Aorta (tissue), 5 donors: ENCODE measurements around the gene SMARCC2. TPM values are rescaled to one million over a fixed set of nuclear protein-coding genes. Genes with fewer than 3 reads are reported as not detected.

Experiments
- ATAC-seq: fragments of 200-7000 bp; cut with Tn5 transposase; one replicate; pipeline ENCODE4 v1.9.1; 2022; ENCODE audit warnings: moderate library complexity; ENCODE audit not compliant: low FRiP score
- DNase-seq, 2 donors: peaks; one replicate each; pipeline ENCODE4 v3.0.0-alpha.2; 2020
- H3K27ac ChIP-seq, 2 donors: one replicate each; pipeline ENCODE4 v1.5.1; 2013; ENCODE audit warnings: low read length in 2 of 2, mild to moderate bottlenecking in 2 of 2, moderate library complexity in 2 of 2, control low read depth in 1 of 2, inconsistent platforms in 1 of 2, low read depth in 1 of 2
- H3K27me3 ChIP-seq, 2 donors: one replicate each; pipeline ENCODE4 v1.6.1; 2013; ENCODE audit warnings: control low read depth in 1 of 2, low read length in 1 of 2, mild to moderate bottlenecking in 1 of 2, moderate library complexity in 1 of 2; ENCODE audit not compliant: insufficient read depth in 2 of 2, control insufficient read depth in 1 of 2
- H3K36me3 ChIP-seq, 2 donors: one replicate each; pipeline ENCODE4 v1.6.1; 2013; ENCODE audit warnings: control low read depth in 1 of 2, low read length in 1 of 2, mild to moderate bottlenecking in 1 of 2; ENCODE audit not compliant: insufficient read depth in 2 of 2, control insufficient read depth in 1 of 2
- H3K4me1 ChIP-seq, 2 donors: one replicate each; pipeline ENCODE4 v1.6.1; 2013; ENCODE audit warnings: low read length in 2 of 2, control low read depth in 1 of 2, mild to moderate bottlenecking in 1 of 2, moderate library complexity in 1 of 2; ENCODE audit not compliant: insufficient read depth in 2 of 2, control insufficient read depth in 1 of 2
- H3K4me3 ChIP-seq, 2 donors: one replicate each; pipeline ENCODE4 v1.5.1; 2013; ENCODE audit warnings: low read length in 2 of 2, control low read depth in 1 of 2, mild to moderate bottlenecking in 1 of 2
- H3K9me3 ChIP-seq: one replicate; pipeline ENCODE4 v1.6.1; 2013; ENCODE audit warnings: mild to moderate bottlenecking, low read length; ENCODE audit not compliant: control insufficient read depth
- WGBS, 2 donors: extraction: QIAGEN DNeasy Blood & Tissue Kit; methylation state at CpG; one replicate each; pipeline ENCODE4 v1.1.7; 2013; 5-methylcytosine and 5-hydroxymethylcytosine counted together
- intact Hi-C, 2 donors: fragments of 100-400 bp; cut with DNase I; formaldehyde crosslinking; loops; one replicate each; pipeline versions ENCODE4 v1.14.2 to v1.15.0; 2022
- polyA plus RNA-seq, 2 donors: library from polyadenylated mRNA; stranded (reverse); fragments of 200-250 nt; gene quantifications; one replicate each; pipeline ENCODE4 v1.2.3, GENCODE V29; 2013
- total RNA-seq, 2 donors: library from RNA; stranded (reverse); fragmentation: NEBNext Ultra II Directional; extraction: Animal tissue kit (Norgen Biotek cat#: 25700); gene quantifications; one replicate each; pipeline ENCODE4 v1.2.1, GENCODE V29; 2021
- donor health status: healthy with polysubstance abuse.
- donor health status: Bipolar disorder and iron deficiency.
- donor health status: DM: no; HTN: no; CAD: no.
- donor health status: DM: no; HTN: no; CAD: no.
- donor health status: DM: yes; HTN: yes; CAD: no.

The SMARCC2 gene
- total and polyA plus RNA-seq, 4 donors = 45.0 to 140 (median 86.9) TPM

GRCh38 chr12:56229082-56229481, 39.8 kb upstream of the SMARCC2 start:
- Histone ChIP-seq H3K4me1 (no peaks in the 10 kb centered on the region), H3K27ac (no peak overlapping the region), H3K4me3 (no peak overlapping the region), H3K9me3 (no peaks in the 10 kb centered on the region), H3K36me3 (no peaks in the 10 kb centered on the region), H3K27me3 (no peaks in the 10 kb centered on the region)
- DNase-seq = no peak
- intact Hi-C loops = loop anchor here in 1 of 2 donors (5.0 kb wide), 1 partner anchor 37 kb away; no protein-coding TSS in a partner anchor
- 84 to 85% methylated on average over 7 of the region's 7 CpGs for WGBS, 2 donors
- no peak for ATAC-seq

- H3K36me3 ChIP-seq = no peaks in the 10 kb centered on the region
- no peak for DNase-seq
- peak overlapping the region in 1 of 2 donors; percentile 50 for H3K4me3 ChIP-seq
- ATAC-seq = no peak
- intact Hi-C loops = loop anchor here (1.0 to 5.0 kb wide), 6 partner anchors 18 to 106 kb away; partner anchors contain the start of genes ANKRD52 (in 1 of the 2), CS (in 1 of the 2) and ZC3H10 (in 1 of the 2)
- H3K27me3 ChIP-seq = no peaks in the 10 kb centered on the region
- no peaks in the 10 kb centered on the region for H3K4me1 ChIP-seq
- H3K9me3 ChIP-seq = no peaks in the 10 kb centered on the region
- WGBS, 2 donors = 62 to 63% methylated on average over 11 of the region's 11 CpGs
- no peak overlapping the region for H3K27ac ChIP-seq
Observed at GRCh38 chr12:56224954-56225353, 35.7 kb upstream of the SMARCC2 start.

DNA sequence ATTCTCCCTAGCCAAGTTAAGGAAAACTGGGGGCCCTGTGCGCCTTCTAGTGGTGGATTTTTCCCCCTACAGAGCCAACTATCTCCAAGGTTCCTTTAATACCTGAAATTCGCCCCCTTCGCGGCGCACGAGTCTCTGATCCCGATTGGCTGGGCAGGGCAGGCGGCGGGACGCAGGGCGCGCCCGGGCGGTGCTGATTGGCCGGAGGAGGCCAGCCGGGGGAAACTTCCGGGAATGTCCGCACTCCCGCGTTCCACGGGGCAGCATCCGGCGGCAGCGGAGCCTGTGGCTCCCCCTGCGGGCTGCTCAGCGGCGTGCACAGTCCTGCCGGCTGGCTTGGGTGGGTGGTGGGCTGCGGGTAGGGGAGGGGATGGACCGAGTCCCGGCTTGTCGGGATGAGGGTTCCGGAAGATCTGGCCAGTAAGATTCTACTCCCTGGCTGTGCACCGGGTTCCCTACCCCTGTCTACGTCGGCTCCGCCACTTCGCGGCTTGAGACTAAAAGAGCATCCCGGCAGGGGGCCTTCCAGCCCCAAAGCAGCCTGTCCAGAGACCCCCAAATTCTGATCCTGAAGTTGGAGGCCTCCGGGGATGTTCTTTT, 34.9 kb upstream of the SMARCC2 start, which contains the start of gene NABP2:
Gene NABP2, plus strand, starts transcription at position 241 of the 600 bp plus-strand sequence. CDS start 515 bp downstream, outside the sequence.
- DNase-seq (peak; percentile 99), ATAC-seq (peak; percentile 93)
- intact Hi-C loops = loop anchor here (1.0 to 5.0 kb wide), 5 partner anchors 17 to 105 kb away; partner anchors contain the start of genes ANKRD52 (in 1 of the 2), CS (in 1 of the 2) and ZC3H10 (in 1 of the 2)
- no peaks in the 10 kb centered on the region for H3K4me1 ChIP-seq
- 0 to 1% methylated on average over 39 to 41 of the region's 41 CpGs for WGBS, 2 donors
- no peaks in the 10 kb centered on the region for H3K27me3 ChIP-seq
- H3K9me3 ChIP-seq = no peaks in the 10 kb centered on the region
- no peaks in the 10 kb centered on the region for H3K36me3 ChIP-seq
- peak within 1 kb of the TSS; percentile 8 to 87 for H3K27ac ChIP-seq
- H3K4me3 ChIP-seq = peak within 1 kb of the TSS; percentile 43 to 50

- Histone ChIP-seq H3K4me1 (no peaks in the 10 kb centered on the region), H3K9me3 (no peaks in the 10 kb centered on the region), H3K27me3 (no peaks in the 10 kb centered on the region), H3K27ac (peak overlapping the region; percentile 8 to 87), H3K4me3 (no peak overlapping the region), H3K36me3 (no peaks in the 10 kb centered on the region)
- 16 to 19% methylated on average over 15 of the region's 15 CpGs for WGBS, 2 donors
- DNase-seq = no peak
- intact Hi-C loops = loop anchor here (1.0 to 5.0 kb wide), 5 partner anchors 17 to 105 kb away; partner anchors contain the start of genes ANKRD52 (in 1 of the 2), CS (in 1 of the 2) and ZC3H10 (in 1 of the 2)
- ATAC-seq = no peak
Observed at GRCh38 chr12:56223571-56224101, 34.4 kb upstream of the SMARCC2 start.

GRCh38 chr12:56222531-56222895, 33.2 kb upstream of the SMARCC2 start:
- Histone ChIP-seq H3K4me3 (peak overlapping the region in 1 of 2 donors; percentile 4), H3K4me1 (no peaks in the 10 kb centered on the region)

GRCh38 chr12:56221757-56222530, 32.7 kb upstream of the SMARCC2 start, which contains the start of gene RNF41:
Gene RNF41, minus strand, starts transcription at chr12:56221922. Its CDS starts 7,875 bp downstream, at chr12:56214047.
- Histone ChIP-seq H3K27ac (peak within 1 kb of the TSS; percentile 83 to 96), H3K4me3 (peak within 1 kb of the TSS; percentile 60 to 74), H3K27me3 (no peaks in the 10 kb centered on the region), H3K4me1 (no peaks in the 10 kb centered on the region), H3K9me3 (no peaks in the 10 kb centered on the region), H3K36me3 (no peaks in the 10 kb centered on the region)
- intact Hi-C loops = loop anchor here in 1 of 2 donors (5.0 kb wide), 1 partner anchor 35 kb away; the partner anchor contains the start of gene ANKRD52
- ATAC-seq (peak; percentile 94), DNase-seq (peak; percentile 98 to 99)
- WGBS, 2 donors = 1% methylated on average over 40 to 42 of the region's 42 CpGs

More at GRCh38 chr12:56222531-56222895, 33.2 kb upstream of the SMARCC2 start:
- Histone ChIP-seq H3K36me3 (no peaks in the 10 kb centered on the region), H3K27ac (peak overlapping the region; percentile 58 to 76), H3K27me3 (no peaks in the 10 kb centered on the region), H3K9me3 (no peaks in the 10 kb centered on the region)
- ATAC-seq (no peak), DNase-seq (no peak)
- intact Hi-C loops = loop anchor here in 1 of 2 donors (5.0 kb wide), 1 partner anchor 35 kb away; the partner anchor contains the start of gene ANKRD52
- WGBS, 2 donors = 8 to 13% methylated on average over 4 of the region's 4 CpGs

- ATAC-seq (peak; percentile 62), DNase-seq (peak; percentile 82 to 93)
- no peaks in the 10 kb centered on the region for H3K4me1 ChIP-seq
- H3K36me3 ChIP-seq = peaks cover 0 to 2% of the 10 kb centered on the region in 2 donors
- H3K27me3 ChIP-seq = no peaks in the 10 kb centered on the region
- peak overlapping the region; percentile 60 to 74 for H3K4me3 ChIP-seq
- intact Hi-C loops = loop anchor here in 1 of 2 donors (5.0 kb wide), 1 partner anchor 36 kb away; the partner anchor contains the start of gene ANKRD52
- H3K9me3 ChIP-seq = no peaks in the 10 kb centered on the region
- peak overlapping the region; percentile 83 to 96 for H3K27ac ChIP-seq
- 0 to 1% methylated on average over 20 to 21 of the region's 21 CpGs for WGBS, 2 donors
Observed at GRCh38 chr12:56221232-56221756, 32.0 kb upstream of the SMARCC2 start.
